ENCODE data around the gene ZNF208. TPM values are rescaled to one million over a fixed set of nuclear protein-coding genes. Genes with fewer than 3 reads are reported as not detected.

The ZNF208 gene
- total RNA-seq = 1.1 and 1.7 TPM in 2 replicates

DNA sequence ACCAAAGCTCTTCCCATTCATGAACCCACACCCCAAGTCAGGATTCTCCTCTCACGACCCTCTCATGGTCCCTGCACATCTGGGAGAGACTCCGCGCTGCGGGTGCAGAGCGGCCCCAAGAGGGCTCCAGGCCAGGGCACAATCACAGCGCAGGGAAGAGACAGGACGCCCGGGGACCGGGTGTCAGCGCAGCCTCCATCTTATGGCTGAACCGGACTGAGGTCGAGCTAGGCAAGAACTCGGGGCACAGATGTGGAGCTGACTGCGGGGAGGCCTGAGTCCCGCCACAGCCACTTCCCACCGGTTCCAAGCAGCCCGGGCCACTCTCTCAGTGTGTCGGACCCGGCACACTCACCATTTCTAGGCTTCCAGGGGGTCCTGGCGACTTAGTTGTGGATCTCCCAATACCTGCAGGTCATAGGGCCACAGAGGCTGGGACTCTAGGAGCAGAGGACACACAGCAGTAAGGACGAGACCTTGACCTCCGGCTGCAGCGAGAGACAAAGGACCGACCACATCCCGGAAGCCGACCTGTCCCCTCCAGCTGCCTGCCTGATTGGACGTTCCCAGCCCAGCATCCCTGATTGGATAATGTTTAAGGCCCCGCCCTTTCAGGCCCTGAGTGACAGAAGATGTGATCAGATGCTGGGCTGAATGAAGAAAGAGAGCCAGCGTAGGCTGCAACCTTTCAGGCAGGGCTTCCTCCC is at the start of gene ZNF208:
Gene ZNF208, minus strand, starts transcription at position 507 of the 707 bp plus-strand sequence. Its CDS starts 149 bp downstream, at position 358.

Other genes with a start within 250 kb of the ZNF208 start
- gene ZNF100, start 243.4 kb downstream of the ZNF208 start, total RNA-seq = 3.3 and 3.9 TPM in 2 replicates
- 4.0 and 4.8 TPM in 2 replicates for gene ZNF43, start 174.8 kb downstream of the ZNF208 start, total RNA-seq
- 0.26 and 0.99 TPM in 2 replicates for gene ZNF257, start 41.5 kb upstream of the ZNF208 start, total RNA-seq
- gene ZNF676, start 186.0 kb upstream of the ZNF208 start, total RNA-seq = 0.79 and 0.81 TPM in 2 replicates